ENCODE results near the gene CIT.

Gene CIT

GRCh38 chr12:119826661-119827445 lies 50.3 kb downstream of the CIT start:
- no peak overlapping the region for H3K4me3 ChIP-seq (ENCODE audit: low read length)
- TF ChIP-seq CTCF (IDR thresholded peaks at IDR 0.05; ENCODE audit: insufficient read depth, low read depth, low read length, missing control alignments): no peak
- DNase-seq (ENCODE audit: low read depth): no peak

GRCh38 chr12:119825262-119825661 lies 51.9 kb downstream of the CIT start:
- H3K4me3 ChIP-seq (ENCODE audit: low read length): no peak overlapping the region
- DNase-seq (ENCODE audit: low read depth): no peak
- no peak for TF ChIP-seq CTCF (IDR thresholded peaks at IDR 0.05; ENCODE audit: insufficient read depth, low read depth, low read length, missing control alignments)

- no peak for TF ChIP-seq CTCF (IDR thresholded peaks at IDR 0.05; ENCODE audit: insufficient read depth, low read depth, low read length, missing control alignments)
- no peak overlapping the region for H3K4me3 ChIP-seq (ENCODE audit: low read length)
- DNase-seq (ENCODE audit: low read depth): no peak
Measured at GRCh38 chr12:119822046-119822445, 55.1 kb downstream of the CIT start.

GRCh38 chr12:119819322-119819721 lies 57.8 kb downstream of the CIT start:
- TF ChIP-seq CTCF (IDR thresholded peaks at IDR 0.05; ENCODE audit: insufficient read depth, low read depth, low read length, missing control alignments): no peak
- no peak overlapping the region for H3K4me3 ChIP-seq (ENCODE audit: low read length)
- DNase-seq (ENCODE audit: low read depth): no peak

GRCh38 chr12:119817546-119818343 lies 59.4 kb downstream of the CIT start:
- no peak overlapping the region for H3K4me3 ChIP-seq (ENCODE audit: low read length)
- no peak for TF ChIP-seq CTCF (IDR thresholded peaks at IDR 0.05; ENCODE audit: insufficient read depth, low read depth, low read length, missing control alignments)
- no peak for DNase-seq (ENCODE audit: low read depth)

- TF ChIP-seq CTCF (IDR thresholded peaks at IDR 0.05; ENCODE audit: insufficient read depth, low read depth, low read length, missing control alignments): no peak
- DNase-seq (ENCODE audit: low read depth): no peak
- H3K4me3 ChIP-seq (ENCODE audit: low read length): no peak overlapping the region
Measured at GRCh38 chr12:119809023-119809422, 68.1 kb downstream of the CIT start.

All from epithelial cell of esophagus (primary cell).